IMR-90 (cell line): Measurements from ENCODE around the gene MGLL. TPM values are rescaled to one million over a fixed set of nuclear protein-coding genes. Genes with fewer than 3 reads are reported as not detected.

Experiments used
- ATAC-seq: fragments of 200-7000 bp; cut with Tn5 transposase; 2 replicates; pipeline ENCODE4 v1.9.1; 2020; ENCODE audit warnings: low read depth, mild to moderate bottlenecking, moderate library complexity
- BruUV-seq: library from RNA; stranded (reverse); fragments of 400-500 nt; replicated peaks from 2 replicates; lab custom pipeline; 2021; lab: Mats Ljungman, UMichigan
- CTCF ChIA-PET: fragments of 300-600 bp; formaldehyde crosslinking; extraction: SDS; loops from one replicate; lab custom pipeline; 2021; ENCODE audit warnings: antibody characterized with exemption; lab: Yijun Ruan, JAX
- POLR2A ChIA-PET: fragments of 300-600 bp; sonication (Branson Sonifier 250); formaldehyde crosslinking; loops from one replicate; lab custom pipeline; 2022; ENCODE audit warnings: antibody characterized with exemption; ENCODE audit not compliant: unreplicated experiment; lab: Charles Lee
- DNase-seq: peaks from one replicate; pipeline ENCODE4 v3.0.0; 2013
- H2AFZ ChIP-seq: replicated peaks from 2 replicates; pipeline ENCODE3; 2013; ENCODE audit warnings: low read length, mild to moderate bottlenecking; ENCODE audit not compliant: poor library complexity
- H2AK5ac ChIP-seq: 2 replicates; pipeline ENCODE4 v1.6.1; 2013; ENCODE audit warnings: low read depth, low read length, inconsistent platforms
- H2AK9ac ChIP-seq: replicated peaks from 2 replicates; pipeline ENCODE3; 2013; ENCODE audit warnings: mild to moderate bottlenecking, low read depth, low read length, moderate library complexity; ENCODE audit not compliant: poor library complexity
- H2BK120ac ChIP-seq: 2 replicates; pipeline ENCODE4 v1.6.1; 2013; ENCODE audit warnings: low read depth, low read length, inconsistent platforms
- H2BK15ac ChIP-seq: 3 replicates; pipeline ENCODE4 v1.6.1; 2013; ENCODE audit warnings: low read depth, low read length, inconsistent platforms
- H2BK20ac ChIP-seq: 2 replicates; pipeline ENCODE4 v1.6.1; 2013; ENCODE audit warnings: low read depth, mild to moderate bottlenecking, inconsistent platforms, low read length, moderate library complexity
- H2BK5ac ChIP-seq: 2 replicates; pipeline ENCODE4 v1.6.1; 2013; ENCODE audit warnings: mild to moderate bottlenecking, low read depth, low read length, inconsistent platforms; ENCODE audit not compliant: poor library complexity, severe bottlenecking
- H3K14ac ChIP-seq: replicated peaks from 2 replicates; pipeline ENCODE4 v1.6.1; 2013; ENCODE audit warnings: low read depth, low read length, inconsistent platforms
- H3K18ac ChIP-seq: 2 replicates; pipeline ENCODE4 v1.6.1; 2013; ENCODE audit warnings: low read depth, low read length, control low read depth
- H3K23ac ChIP-seq: 2 replicates; pipeline ENCODE4 v1.6.1; 2013; ENCODE audit warnings: low read depth, low read length, inconsistent platforms
- H3K27ac ChIP-seq: 2 replicates; pipeline ENCODE4 v1.5.1; 2013; ENCODE audit warnings: mild to moderate bottlenecking, control low read depth, low read length; ENCODE audit not compliant: insufficient read depth
- H3K27me3 ChIP-seq: 2 replicates; pipeline ENCODE4 v1.6.1; 2013; ENCODE audit warnings: low read length; ENCODE audit not compliant: control insufficient read depth, insufficient read depth
- H3K36me3 ChIP-seq: 2 replicates; pipeline ENCODE4 v1.6.1; 2013; ENCODE audit warnings: low read length, mixed read lengths; ENCODE audit not compliant: control insufficient read depth, insufficient read depth
- H3K4ac ChIP-seq: 2 replicates; pipeline ENCODE4 v1.6.1; 2013; ENCODE audit warnings: low read depth, low read length, inconsistent platforms
- H3K4me1 ChIP-seq: 2 replicates; pipeline ENCODE4 v1.6.1; 2013; ENCODE audit warnings: low read length, mixed read lengths; ENCODE audit not compliant: control insufficient read depth, insufficient read depth
- H3K4me2 ChIP-seq: 2 replicates; pipeline ENCODE4 v1.6.1; 2013; ENCODE audit warnings: low read depth, mild to moderate bottlenecking, control low read depth, low read length, moderate library complexity
- H3K4me3 ChIP-seq: 2 replicates; pipeline ENCODE4 v1.5.1; 2013; ENCODE audit warnings: low read depth, mild to moderate bottlenecking, control low read depth, low read length, moderate library complexity; ENCODE audit not compliant: insufficient read depth
- H3K56ac ChIP-seq: 2 replicates; pipeline ENCODE4 v1.6.1; 2013; ENCODE audit warnings: low read length, inconsistent platforms; ENCODE audit not compliant: insufficient read depth; ENCODE audit errors: extremely low read depth
- H3K79me1 ChIP-seq, 2 experiments: 2 replicates each; pipeline ENCODE4 v1.6.1; 2013; ENCODE audit warnings: low read length in 2 of 2, inconsistent platforms in 1 of 2, low read depth in 1 of 2
- H3K9ac ChIP-seq: 2 replicates; pipeline ENCODE4 v1.6.1; 2013; ENCODE audit warnings: low read depth, low read length, control low read depth
- H3K9me1 ChIP-seq: 2 replicates; pipeline ENCODE4 v1.6.1; 2013; ENCODE audit warnings: low read length, inconsistent platforms; ENCODE audit not compliant: insufficient read depth
- H3K9me3 ChIP-seq: 2 replicates; pipeline ENCODE4 v1.6.1; 2013; ENCODE audit warnings: low read length; ENCODE audit not compliant: control insufficient read depth, insufficient read depth
- H4K20me1 ChIP-seq: 2 replicates; pipeline ENCODE4 v1.6.1; 2013; ENCODE audit warnings: low read length, inconsistent platforms; ENCODE audit not compliant: insufficient read depth
- H4K5ac ChIP-seq: 2 replicates; pipeline ENCODE4 v1.6.1; 2013; ENCODE audit warnings: mild to moderate bottlenecking, low read depth, low read length, control low read depth
- H4K8ac ChIP-seq, 2 experiments: 2 replicates each; pipeline ENCODE4 v1.6.1; 2013; ENCODE audit warnings: low read depth in 2 of 2, low read length in 2 of 2, control low read depth in 1 of 2, inconsistent platforms in 1 of 2
- H4K91ac ChIP-seq: 2 replicates; pipeline ENCODE4 v1.6.1; 2013; ENCODE audit warnings: low read depth, low read length, inconsistent platforms; ENCODE audit not compliant: insufficient read depth
- BHLHE40 ChIP-seq: fragments of 150-350 bp; IDR thresholded peaks from 2 replicates; pipeline ENCODE4 v1.6.1; 2016; ENCODE audit warnings: mild to moderate bottlenecking, low read depth, low read length
- CEBPB ChIP-seq: IDR thresholded peaks from 2 replicates; pipeline ENCODE4 v1.6.1; 2012; ENCODE audit warnings: low read depth, low read length, improper control_type of control experiment
- CHD1 ChIP-seq: IDR thresholded peaks from 2 replicates; pipeline ENCODE4 v1.6.1; 2012; ENCODE audit warnings: low read depth, low read length, improper control_type of control experiment
- FOS ChIP-seq: fragments of 150-350 bp; IDR thresholded peaks from 2 replicates; pipeline ENCODE4 v1.6.1; 2016; ENCODE audit warnings: low read depth, low read length
- MAFK ChIP-seq: IDR thresholded peaks from 2 replicates; pipeline ENCODE4 v1.6.1; 2012; ENCODE audit warnings: low read depth, low read length, improper control_type of control experiment
- MXI1 ChIP-seq: IDR thresholded peaks from 2 replicates; pipeline ENCODE4 v1.6.1; 2012; ENCODE audit warnings: low read depth, mild to moderate bottlenecking, low read length, moderate library complexity, borderline replicate concordance
- NFE2L2 ChIP-seq: fragments of 150-350 bp; IDR thresholded peaks from 2 replicates; pipeline ENCODE4 v1.6.1; 2016; ENCODE audit warnings: low read depth, mild to moderate bottlenecking, low read length
- POLR2A ChIP-seq: IDR thresholded peaks from 2 replicates; pipeline ENCODE4 v1.6.1; 2012; ENCODE audit warnings: mild to moderate bottlenecking, low read depth, low read length
- RAD21 ChIP-seq: IDR thresholded peaks from 2 replicates; pipeline ENCODE4 v1.6.1; 2012; ENCODE audit warnings: low read length, improper control_type of control experiment
- SMC3 ChIP-seq: fragments of 150-350 bp; IDR thresholded peaks from 2 replicates; pipeline ENCODE4 v1.6.1; 2016; ENCODE audit warnings: low read depth, mild to moderate bottlenecking, antibody characterized with exemption, low read length, moderate library complexity
- WGBS, 2 experiments: methylation state at CpG; one replicate each; pipeline versions ENCODE4 v1.1.5 to v1.1.7; 2013; ENCODE audit warnings: missing lambda C conversion rate in 2 of 2; ENCODE audit not compliant: insufficient read length in 1 of 2; ENCODE audit errors: extremely low coverage in 2 of 2; 5-methylcytosine and 5-hydroxymethylcytosine counted together
- dilution Hi-C: fragments of 300-500 bp; cut with HindIII; formaldehyde crosslinking; loops from one replicate; pipeline ENCODE4 v1.14.3; 2018; ENCODE audit warnings: low sequenced_read_pairs; ENCODE audit not compliant: unreplicated experiment
- in situ Hi-C: fragments of 300-500 bp; cut with MboI; formaldehyde crosslinking; loops from 3 replicates; pipeline ENCODE4 v1.14.3; 2019; ENCODE audit warnings: low sequenced_read_pairs, inconsistent platforms, mixed read lengths
- intact Hi-C: fragments of 100-400 bp; cut with micrococcal nuclease; formaldehyde crosslinking; loops from 2 replicates; pipeline ENCODE4 v1.10.0; 2022
- polyA plus RNA-seq, 3 experiments: library from polyadenylated mRNA; depleted of rRNA; stranded (reverse); fragments of >200 nt; gene quantifications; 2 replicates each; pipeline ENCODE4 v1.2.3, GENCODE V29; 2012; ENCODE audit warnings: low replicate concordance in 1 of 3
- total RNA-seq: library from RNA; depleted of rRNA; stranded (reverse); fragments of >200 nt; gene quantifications from 2 replicates; pipeline ENCODE4 v1.2.3, GENCODE V29; 2012
- TF ChIP-seq, protein P1 (sequence below): conservative IDR thresholded peaks from 2 replicates; pipeline ENCODE4 v1.5.1; 2012; ENCODE audit warnings: mild to moderate bottlenecking, low read depth, low read length, improper control_type of control experiment

The MGLL gene
- total and polyA plus RNA-seq, 2 of the 4 experiments (the other 2 are of a cell fraction), result 23.7 to 60.6 TPM

DNA sequence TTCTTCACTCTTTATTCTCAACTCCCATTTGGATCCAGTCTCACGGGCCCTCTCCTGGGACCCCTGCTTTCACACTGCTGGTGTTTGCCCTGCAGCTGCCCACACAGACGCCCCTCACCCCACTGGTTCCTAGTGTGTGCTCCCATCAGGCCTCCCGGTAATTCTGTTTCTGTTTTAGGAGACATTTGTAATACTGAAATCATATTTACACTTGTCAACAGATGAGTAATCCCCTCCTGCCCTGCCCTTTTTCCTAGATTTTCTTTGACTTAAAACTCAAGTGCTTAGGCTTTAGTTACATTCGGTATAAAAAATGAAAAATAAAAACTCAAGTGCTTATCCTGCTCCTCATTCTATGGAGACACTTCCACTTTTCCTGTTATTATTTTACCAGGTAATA lies 167.9 kb downstream of the MGLL start:
- Histone ChIP-seq H2BK20ac (no peak overlapping the region), H4K91ac (no peak overlapping the region), H2BK120ac (no peak overlapping the region), H3K9me3 (no peaks in the 10 kb centered on the region), H3K9ac (no peak overlapping the region), H4K8ac (no peak overlapping the region; a peak in 1 of 4 replicates), H3K4me1 (peaks cover 6% of the 10 kb centered on the region), H2BK15ac (no peak overlapping the region), H2AK9ac (no peak overlapping the region), H4K5ac (no peak overlapping the region), H2AFZ (no peak overlapping the region), H2BK5ac (no peak overlapping the region), H3K79me1 (no peaks in the 10 kb centered on the region), H3K36me3 (no peaks in the 10 kb centered on the region), H3K56ac (no peak overlapping the region), H3K27ac (no peak overlapping the region), H2AK5ac (no peak overlapping the region), H3K14ac (no peak overlapping the region), H4K20me1 (no peaks in the 10 kb centered on the region; the same call in 1 of the 2 replicates), H3K4ac (no peak overlapping the region), H3K4me2 (no peak overlapping the region), H3K18ac (no peak overlapping the region), H3K9me1 (no peaks in the 10 kb centered on the region; the same call in 1 of the 2 replicates), H3K23ac (no peak overlapping the region), H3K4me3 (no peak overlapping the region), H3K27me3 (no peaks in the 10 kb centered on the region; the same call in 1 of the 2 replicates)
- no TSS peak for BruUV-seq
- dilution Hi-C loops, result no loop called here
- in situ Hi-C loops, result loop anchor here (10.0 kb wide), 1 partner anchor 310 kb away; no protein-coding TSS in a partner anchor
- intact Hi-C loops, result loop anchor here (5.0 kb wide), 1 partner anchor 478 kb away; no protein-coding TSS in a partner anchor
- DNase-seq, result no peak
- CTCF ChIA-PET, result no interaction called here
- 60% methylated on average over 1 of the region's 4 CpGs; no CpG with 5 or more reads in 1 of the 2 experiments for WGBS, 2 experiments
- no peak for ATAC-seq
- TF ChIP-seq CEBPB (no peak), BHLHE40 (no peak), MXI1 (no peak), POLR2A (no peak), SMC3 (no peak), CHD1 (no peak), MAFK (no peak), RAD21 (no peak), NFE2L2 (no peak), FOS (no peak)
- TF ChIP-seq, protein P1, sequence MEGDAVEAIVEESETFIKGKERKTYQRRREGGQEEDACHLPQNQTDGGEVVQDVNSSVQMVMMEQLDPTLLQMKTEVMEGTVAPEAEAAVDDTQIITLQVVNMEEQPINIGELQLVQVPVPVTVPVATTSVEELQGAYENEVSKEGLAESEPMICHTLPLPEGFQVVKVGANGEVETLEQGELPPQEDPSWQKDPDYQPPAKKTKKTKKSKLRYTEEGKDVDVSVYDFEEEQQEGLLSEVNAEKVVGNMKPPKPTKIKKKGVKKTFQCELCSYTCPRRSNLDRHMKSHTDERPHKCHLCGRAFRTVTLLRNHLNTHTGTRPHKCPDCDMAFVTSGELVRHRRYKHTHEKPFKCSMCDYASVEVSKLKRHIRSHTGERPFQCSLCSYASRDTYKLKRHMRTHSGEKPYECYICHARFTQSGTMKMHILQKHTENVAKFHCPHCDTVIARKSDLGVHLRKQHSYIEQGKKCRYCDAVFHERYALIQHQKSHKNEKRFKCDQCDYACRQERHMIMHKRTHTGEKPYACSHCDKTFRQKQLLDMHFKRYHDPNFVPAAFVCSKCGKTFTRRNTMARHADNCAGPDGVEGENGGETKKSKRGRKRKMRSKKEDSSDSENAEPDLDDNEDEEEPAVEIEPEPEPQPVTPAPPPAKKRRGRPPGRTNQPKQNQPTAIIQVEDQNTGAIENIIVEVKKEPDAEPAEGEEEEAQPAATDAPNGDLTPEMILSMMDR, result no peak
- POLR2A ChIA-PET, result no interaction called here
